CD14-positive monocyte (primary cell): ENCODE results near the gene CPNE2. TPM values are rescaled to one million over a fixed set of nuclear protein-coding genes. Genes with fewer than 3 reads are reported as not detected.
A peak's percentile ranks its signal among the peaks of the same experiment; 100 is the strongest.

Source experiments
- DNase-seq, 3 donors: peaks; one replicate each; pipeline ENCODE4 v3.0.0-alpha.2; 2011 to 2022
- H2AFZ ChIP-seq: 2 replicates; pipeline ENCODE4 v1.6.0; 2012; ENCODE audit warnings: mild to moderate bottlenecking, low read depth, low read length, inconsistent platforms; ENCODE audit not compliant: insufficient read depth, poor library complexity, severe bottlenecking
- H3K27ac ChIP-seq, 2 donors: 1 replicate in 1 of 2; 2 replicates in 1 of 2; pipeline ENCODE4 v1.5.1; 2012 to 2013; ENCODE audit warnings: low read length in 2 of 2, control low read depth in 1 of 2, inconsistent platforms in 1 of 2, low read depth in 1 of 2, mild to moderate bottlenecking in 1 of 2
- H3K27me3 ChIP-seq, 2 donors: one replicate each; pipeline versions ENCODE4 v1.6.0 to v1.6.1; 2011 to 2013; ENCODE audit warnings: low read length in 2 of 2; ENCODE audit not compliant: control insufficient read depth in 2 of 2, insufficient read depth in 2 of 2
- H3K36me3 ChIP-seq, 2 donors: replicated peaks in 1 of 2; 1 replicate in 1 of 2; 2 replicates in 1 of 2; pipeline versions ENCODE4 v1.5.1 to v1.6.1; 2012 to 2013; ENCODE audit warnings: low read length in 2 of 2, control low read depth in 1 of 2, inconsistent platforms in 1 of 2, mild to moderate bottlenecking in 1 of 2; ENCODE audit not compliant: insufficient read depth in 2 of 2, control insufficient read depth in 1 of 2
- H3K4me1 ChIP-seq, 2 donors: 1 replicate in 1 of 2; 2 replicates in 1 of 2; pipeline versions ENCODE4 v1.5.1 to v1.6.1; 2012 to 2013; ENCODE audit warnings: low read length in 2 of 2, control low read depth in 1 of 2, inconsistent platforms in 1 of 2, mild to moderate bottlenecking in 1 of 2, moderate library complexity in 1 of 2; ENCODE audit not compliant: insufficient read depth in 2 of 2, control insufficient read depth in 1 of 2
- H3K4me2 ChIP-seq: replicated peaks from 2 replicates; pipeline ENCODE3; 2012; ENCODE audit warnings: low read length, moderate library complexity, mild to moderate bottlenecking; ENCODE audit not compliant: poor library complexity, severe bottlenecking; ENCODE audit errors: extremely low read depth
- H3K4me3 ChIP-seq, 3 experiments: fragments of 200-600 bp in 1 of 3; sonication (generic) in 1 of 3; replicated peaks in 1 of 3; 1 replicate in 2 of 3; 2 replicates in 1 of 3; pipeline ENCODE4 v1.5.1; 2011 to 2013; ENCODE audit warnings: low read length in 3 of 3, mild to moderate bottlenecking in 3 of 3, control low read depth in 2 of 3, low read depth in 2 of 3, inconsistent platforms in 1 of 3, moderate library complexity in 1 of 3
- H3K79me2 ChIP-seq: 2 replicates; pipeline ENCODE4 v1.6.0; 2012; ENCODE audit warnings: mild to moderate bottlenecking, control low read depth, inconsistent platforms, low read length, moderate library complexity; ENCODE audit not compliant: insufficient read depth
- H3K9ac ChIP-seq: 2 replicates; pipeline ENCODE4 v1.6.0; 2017; ENCODE audit warnings: low read length, mild to moderate bottlenecking; ENCODE audit not compliant: insufficient read depth, poor library complexity, severe bottlenecking
- H3K9me3 ChIP-seq, 2 donors: replicated peaks in 1 of 2; 1 replicate in 1 of 2; 2 replicates in 1 of 2; pipeline versions ENCODE4 v1.5.1 to v1.6.1; 2012 to 2013; ENCODE audit warnings: low read length in 2 of 2, control low read depth in 1 of 2; ENCODE audit not compliant: control insufficient read depth in 1 of 2, insufficient read depth in 1 of 2
- H4K20me1 ChIP-seq: 2 replicates; pipeline ENCODE4 v1.6.0; 2012; ENCODE audit warnings: mild to moderate bottlenecking, low read length, control low read depth, moderate library complexity; ENCODE audit not compliant: insufficient read depth
- H3K27ac Mint-ChIP-seq, 7 donors: one replicate each; pipeline ENCODE4 v1.8.0; 2020; ENCODE audit warnings: mild to moderate bottlenecking in 7 of 7, mixed read lengths in 7 of 7, moderate library complexity in 6 of 7, inconsistent platforms in 2 of 7
- H3K27me3 Mint-ChIP-seq, 3 donors: one replicate each; pipeline ENCODE4 v1.8.0; 2021 to 2022; ENCODE audit warnings: low read depth in 3 of 3, mild to moderate bottlenecking in 3 of 3, mixed read lengths in 3 of 3, moderate library complexity in 3 of 3, inconsistent platforms in 1 of 3
- H3K36me3 Mint-ChIP-seq, 2 donors: one replicate each; pipeline ENCODE4 v1.8.0; 2020; ENCODE audit warnings: mixed read lengths in 2 of 2, inconsistent platforms in 1 of 2, mild to moderate bottlenecking in 1 of 2
- H3K4me1 Mint-ChIP-seq: one replicate; pipeline ENCODE4 v1.8.0; 2020; ENCODE audit warnings: mild to moderate bottlenecking, mixed read lengths
- H3K4me3 Mint-ChIP-seq, 2 donors: one replicate each; pipeline ENCODE4 v1.8.0; 2020; ENCODE audit warnings: mild to moderate bottlenecking in 2 of 2, mixed read lengths in 2 of 2, moderate library complexity in 1 of 2
- H3K9me3 Mint-ChIP-seq, 7 donors: one replicate each; pipeline ENCODE4 v1.8.0; 2020 to 2022; ENCODE audit warnings: mixed read lengths in 7 of 7, mild to moderate bottlenecking in 6 of 7, moderate library complexity in 6 of 7, inconsistent platforms in 2 of 7
- CTCF ChIP-seq: fragments of 200-600 bp; IDR thresholded peaks from one replicate; pipeline ENCODE4 v1.8.0; 2022; ENCODE audit warnings: antibody characterized with exemption, mild to moderate bottlenecking
- WGBS: methylation state at CpG from one replicate; pipeline ENCODE4 v1.1.5; 2013; ENCODE audit warnings: missing lambda C conversion rate; ENCODE audit not compliant: insufficient coverage; 5-methylcytosine and 5-hydroxymethylcytosine counted together
- intact Hi-C, 2 donors: fragments of 100-400 bp; cut with micrococcal nuclease; formaldehyde crosslinking; loops; one replicate each; pipeline versions ENCODE4 v1.15.0 to v1.15.1; 2023
- polyA plus RNA-seq, 3 donors: library from polyadenylated mRNA; depleted of rRNA in 1 of 3; unstranded in 2 of 3; stranded (reverse) in 1 of 3; fragments of 300-500 nt in 2 of 3; fragments of >200 nt in 1 of 3; fragmentation: Illumina TruSeq in 2 of 3; gene quantifications; 1 replicate in 2 of 3; 2 replicates in 1 of 3; pipeline ENCODE4 v1.2.3, GENCODE V29; 2012 to 2021

The CPNE2 gene
- polyA plus RNA-seq, 3 donors: 18.3 to 68.8 (median 23.9) TPM

- no peak overlapping the region for H3K9ac ChIP-seq
- H3K4me1 Mint-ChIP-seq: peaks cover 4% of the 10 kb centered on the region
- H3K27me3 Mint-ChIP-seq: peaks cover 0 to 1% (median 0%) of the 10 kb centered on the region in 3 donors
- H3K4me3 Mint-ChIP-seq: no peak overlapping the region
- H3K27ac ChIP-seq: peak overlapping the region in 1 of 2 donors; percentile 1
- no peak overlapping the region for H2AFZ ChIP-seq
- H3K27me3 ChIP-seq: no peaks in the 10 kb centered on the region
- H3K4me3 ChIP-seq: no peak overlapping the region
- peaks cover 15% of the 10 kb centered on the region for H3K79me2 ChIP-seq
- peak overlapping the region in 1 of 7 donors; percentile 70 for H3K27ac Mint-ChIP-seq
- H3K9me3 Mint-ChIP-seq: no peaks in the 10 kb centered on the region
- H3K4me2 ChIP-seq: no peak overlapping the region
- 83% methylated on average over 2 of the region's 5 CpGs for WGBS
- peaks cover 46 to 77% of the 10 kb centered on the region in 2 donors for H3K36me3 ChIP-seq
- peaks cover 54 to 72% of the 10 kb centered on the region in 2 donors for H3K36me3 Mint-ChIP-seq
- no peaks in the 10 kb centered on the region for H4K20me1 ChIP-seq
- H3K9me3 ChIP-seq: no peaks in the 10 kb centered on the region
- no peak for DNase-seq
- peaks cover 3 to 4% of the 10 kb centered on the region in 2 donors for H3K4me1 ChIP-seq
- intact Hi-C loops: no loop called here
- no peak for TF ChIP-seq CTCF
These were observed 80.4 kb downstream of the CPNE2 start for GRCh38 chr16:57172721-57173290.

GRCh38 chr16:57175896-57176295 is 83.5 kb downstream of the CPNE2 start:
- H3K9ac ChIP-seq: no peak overlapping the region
- Mint-ChIP-seq H3K36me3 (peaks cover 44 to 61% of the 10 kb centered on the region in 2 donors), H3K27me3 (peaks cover 0 to 1% (median 0%) of the 10 kb centered on the region in 3 donors), H3K4me1 (peaks cover 2% of the 10 kb centered on the region), H3K27ac (no peak overlapping the region), H3K4me3 (no peak overlapping the region), H3K9me3 (no peaks in the 10 kb centered on the region)
- no peak overlapping the region for H3K4me2 ChIP-seq
- 92% methylated on average over 2 of the region's 5 CpGs for WGBS
- H2AFZ ChIP-seq: no peak overlapping the region
- H3K4me1 ChIP-seq: no peaks in the 10 kb centered on the region
- no peak overlapping the region for H3K4me3 ChIP-seq
- TF ChIP-seq CTCF: no peak
- H3K9me3 ChIP-seq: no peaks in the 10 kb centered on the region
- intact Hi-C loops: no loop called here
- H3K79me2 ChIP-seq: peaks cover 45% of the 10 kb centered on the region
- peaks cover 20% of the 10 kb centered on the region for H4K20me1 ChIP-seq
- DNase-seq: no peak
- H3K27ac ChIP-seq: no peak overlapping the region
- H3K27me3 ChIP-seq: no peaks in the 10 kb centered on the region
- H3K36me3 ChIP-seq: peaks cover 39 to 82% of the 10 kb centered on the region in 2 donors
